Measurements from ENCODE around the gene LYRM1. TPM values are rescaled to one million over a fixed set of nuclear protein-coding genes. Genes with fewer than 3 reads are reported as not detected.

The LYRM1 gene
- polyA plus RNA-seq, 3 donors, result 26.9 to 76.0 (median 61.2) TPM

GRCh38 chr16:20897922-20898321, 2.6 kb upstream of the LYRM1 start:
- 67 to 84% (median 76%) methylated on average over 3 of the region's 3 CpGs for WGBS, 3 donors
- no peak overlapping the region for H3K27ac ChIP-seq (ENCODE audit: low read depth, low read length)

- WGBS, 3 donors, result 7 to 26% (median 23%) methylated on average over 5 of the region's 5 CpGs
- peak overlapping the region; percentile 56 for H3K27ac ChIP-seq (ENCODE audit: low read depth, low read length)
Measured at GRCh38 chr16:20899071-20899470, 1.5 kb upstream of the LYRM1 start.

GRCh38 chr16:20899477-20900298, 883 bp upstream of the LYRM1 start:
- peak overlapping the region; percentile 56 for H3K27ac ChIP-seq (ENCODE audit: low read depth, low read length)
- 0% methylated on average over 22 to 23 of the region's 23 CpGs for WGBS, 3 donors

- H3K27ac ChIP-seq (ENCODE audit: low read depth, low read length), result peak overlapping the region; percentile 80
- WGBS, 3 donors, result 0% methylated on average over 20 of the region's 20 CpGs
Measured at GRCh38 chr16:20901068-20901435, 481 bp downstream of the LYRM1 start.

GRCh38 chr16:20901436-20902112, 1.0 kb downstream of the LYRM1 start:
- H3K27ac ChIP-seq (ENCODE audit: low read depth, low read length), result peak overlapping the region; percentile 80
- 32 to 39% (median 36%) methylated on average over 27 of the region's 27 CpGs for WGBS, 3 donors

- WGBS, 3 donors, result 80 to 93% (median 86%) methylated on average over 6 of the region's 6 CpGs
- no peak overlapping the region for H3K27ac ChIP-seq (ENCODE audit: low read depth, low read length)
Measured at GRCh38 chr16:20902426-20902825, 1.9 kb downstream of the LYRM1 start.

GRCh38 chr16:20903116-20903898, 2.7 kb downstream of the LYRM1 start:
- no peak overlapping the region for H3K27ac ChIP-seq (ENCODE audit: low read depth, low read length)
- 62 to 90% (median 81%) methylated on average over 5 of the region's 5 CpGs for WGBS, 3 donors

GRCh38 chr16:20903899-20904506, 3.4 kb downstream of the LYRM1 start:
- 27 to 45% (median 30%) methylated on average over 5 of the region's 5 CpGs for WGBS, 3 donors
- H3K27ac ChIP-seq (ENCODE audit: low read depth, low read length), result no peak overlapping the region

GRCh38 chr16:20904507-20905081, 4.0 kb downstream of the LYRM1 start:
- no peak overlapping the region for H3K27ac ChIP-seq (ENCODE audit: low read depth, low read length)
- WGBS, 3 donors, result 19 to 28% (median 19%) methylated on average over 3 of the region's 3 CpGs

GRCh38 chr16:20905576-20905975, 5.0 kb downstream of the LYRM1 start:
- H3K27ac ChIP-seq (ENCODE audit: low read depth, low read length), result peak overlapping the region; percentile 79
- WGBS, 3 donors, result 44 to 61% (median 54%) methylated on average over 3 of the region's 3 CpGs

- H3K27ac ChIP-seq (ENCODE audit: low read depth, low read length), result peak overlapping the region; percentile 79
- 58 to 79% (median 61%) methylated on average over 4 of the region's 4 CpGs for WGBS, 3 donors
Measured at GRCh38 chr16:20906341-20907255, 6.0 kb downstream of the LYRM1 start.

- WGBS, 3 donors, result 7 to 56% (median 13%) methylated on average over 2 of the region's 2 CpGs
- H3K27ac ChIP-seq (ENCODE audit: low read depth, low read length), result no peak overlapping the region
Measured at GRCh38 chr16:20910781-20911321, 10.3 kb downstream of the LYRM1 start.

GRCh38 chr16:20911361-20911760, 10.8 kb downstream of the LYRM1 start:
- 29 to 60% (median 41%) methylated on average over 1 of the region's 1 CpG for WGBS, 3 donors
- H3K27ac ChIP-seq (ENCODE audit: low read depth, low read length), result no peak overlapping the region

- 83 to 90% (median 87%) methylated on average over 10 of the region's 10 CpGs for whole genome bisulfite sequencing, 3 donors
- H3K27ac ChIP-seq (ENCODE audit: low read depth, low read length), result no peak overlapping the region
Measured at GRCh38 chr16:20916289-20916688, 15.7 kb downstream of the LYRM1 start.

- no peak overlapping the region for H3K27ac ChIP-seq (ENCODE audit: low read depth, low read length)
- WGBS, 3 donors, result 62 to 85% (median 75%) methylated on average over 4 of the region's 4 CpGs
Measured at GRCh38 chr16:20916942-20917341, 16.4 kb downstream of the LYRM1 start.

GRCh38 chr16:20918486-20919239, 18.1 kb downstream of the LYRM1 start:
- 57 to 64% (median 58%) methylated on average over 4 of the region's 4 CpGs for WGBS, 3 donors
- no peak overlapping the region for H3K27ac ChIP-seq (ENCODE audit: low read depth, low read length)
